Coronary artery (tissue), 2 donors: Measurements from ENCODE around the gene MAP3K4.

Experiments used
- DNase-seq: peaks from one replicate; pipeline ENCODE4 v3.0.0-alpha.2; 2017; ENCODE audit warnings: low spot score
- H3K27ac ChIP-seq, 2 donors: fragments of 200-600 bp; sonication (generic); one replicate each; pipeline ENCODE4 v1.5.1; 2016 to 2019
- H3K4me3 ChIP-seq: fragments of 200-600 bp; sonication (generic); 2 replicates; pipeline ENCODE4 v1.5.1; 2016; ENCODE audit warnings: mild to moderate bottlenecking, moderate library complexity
- TF ChIP-seq, protein P1 (sequence below): fragments of 200-600 bp; sonication (generic); IDR thresholded peaks from one replicate; pipeline ENCODE4 v1.5.1; 2019; ENCODE audit warnings: antibody characterized with exemption

Gene MAP3K4

DNA sequence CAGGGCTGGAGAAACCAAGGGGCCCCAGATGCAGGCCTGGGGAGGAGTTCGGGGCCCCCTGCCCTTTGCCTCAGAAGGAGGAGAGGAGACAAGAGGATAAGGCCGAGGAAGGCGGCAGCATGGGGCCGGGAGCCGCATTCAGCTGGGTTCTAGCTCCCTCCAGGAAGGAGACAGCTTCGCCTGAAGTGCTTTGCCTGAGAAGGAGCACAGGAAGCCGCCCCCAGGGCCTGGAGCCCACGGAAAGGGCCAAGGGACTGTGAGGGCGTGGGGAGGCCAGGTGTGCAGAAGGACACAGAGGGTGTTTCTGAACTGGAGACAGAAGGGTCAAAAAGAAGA lies 160.9 kb downstream of the MAP3K4 start:
- DNase-seq: no peak
- TF ChIP-seq, protein P1, sequence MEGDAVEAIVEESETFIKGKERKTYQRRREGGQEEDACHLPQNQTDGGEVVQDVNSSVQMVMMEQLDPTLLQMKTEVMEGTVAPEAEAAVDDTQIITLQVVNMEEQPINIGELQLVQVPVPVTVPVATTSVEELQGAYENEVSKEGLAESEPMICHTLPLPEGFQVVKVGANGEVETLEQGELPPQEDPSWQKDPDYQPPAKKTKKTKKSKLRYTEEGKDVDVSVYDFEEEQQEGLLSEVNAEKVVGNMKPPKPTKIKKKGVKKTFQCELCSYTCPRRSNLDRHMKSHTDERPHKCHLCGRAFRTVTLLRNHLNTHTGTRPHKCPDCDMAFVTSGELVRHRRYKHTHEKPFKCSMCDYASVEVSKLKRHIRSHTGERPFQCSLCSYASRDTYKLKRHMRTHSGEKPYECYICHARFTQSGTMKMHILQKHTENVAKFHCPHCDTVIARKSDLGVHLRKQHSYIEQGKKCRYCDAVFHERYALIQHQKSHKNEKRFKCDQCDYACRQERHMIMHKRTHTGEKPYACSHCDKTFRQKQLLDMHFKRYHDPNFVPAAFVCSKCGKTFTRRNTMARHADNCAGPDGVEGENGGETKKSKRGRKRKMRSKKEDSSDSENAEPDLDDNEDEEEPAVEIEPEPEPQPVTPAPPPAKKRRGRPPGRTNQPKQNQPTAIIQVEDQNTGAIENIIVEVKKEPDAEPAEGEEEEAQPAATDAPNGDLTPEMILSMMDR: no peak
- Histone ChIP-seq H3K27ac (no peak overlapping the region), H3K4me3 (no peak overlapping the region)

DNA sequence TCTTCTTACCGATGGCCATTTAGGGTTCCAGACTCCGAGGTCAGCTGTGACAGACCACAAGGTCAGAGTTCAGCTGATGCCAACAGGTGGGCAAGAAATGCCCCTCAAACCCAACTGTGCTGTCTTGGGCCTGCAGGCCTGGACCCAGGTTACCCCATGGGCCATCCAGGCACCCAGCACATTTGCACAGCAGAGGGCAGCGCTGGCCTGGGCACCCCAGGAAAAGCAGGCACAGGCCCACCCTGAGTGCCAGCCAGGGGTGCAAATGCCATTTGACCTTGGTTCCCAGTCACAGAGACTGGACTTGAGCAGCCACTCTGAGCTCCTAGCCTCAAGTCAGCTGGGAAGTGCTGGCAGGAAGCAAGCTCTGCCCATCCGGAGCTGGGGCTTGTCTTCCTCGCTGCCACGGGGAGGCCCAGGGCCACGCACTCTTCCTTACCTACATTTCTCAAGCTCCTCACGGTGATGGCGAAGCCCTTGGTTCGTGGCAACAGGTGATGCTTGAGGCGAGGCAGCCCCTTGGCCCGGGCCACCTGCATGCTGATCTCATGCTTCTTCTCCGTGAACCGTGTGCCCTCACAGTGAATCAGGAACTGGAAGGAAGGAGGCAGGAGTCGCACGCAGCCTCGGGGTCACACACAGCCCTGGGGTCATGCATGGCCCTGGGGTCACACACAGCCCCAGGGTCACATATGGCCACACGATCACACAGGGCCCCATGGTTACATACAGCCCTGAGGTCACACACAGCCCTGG lies 161.5 kb downstream of the MAP3K4 start:
- no peak overlapping the region for H3K4me3 ChIP-seq
- H3K27ac ChIP-seq: no peak overlapping the region
- TF ChIP-seq, protein P1: no peak
- DNase-seq: no peak

DNA sequence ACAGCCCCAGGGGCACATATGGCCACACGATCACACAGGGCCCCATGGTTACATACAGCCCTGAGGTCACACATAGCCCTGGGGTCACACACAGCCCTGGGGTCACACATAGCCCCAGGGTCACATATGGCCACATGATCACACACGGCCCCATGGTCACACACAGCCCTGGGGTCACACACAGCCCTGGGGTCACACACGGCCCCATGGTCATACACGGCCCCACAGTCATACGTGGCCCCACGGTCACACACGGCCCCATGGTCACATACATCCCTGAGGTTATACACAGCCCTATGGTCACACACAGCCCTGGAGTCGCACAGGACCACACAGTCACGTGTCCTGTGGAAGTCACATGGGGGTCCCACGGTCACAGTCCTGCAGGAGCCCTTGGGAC lies 162.2 kb downstream of the MAP3K4 start:
- H3K27ac ChIP-seq: no peak overlapping the region
- TF ChIP-seq, protein P1: no peak
- no peak overlapping the region for H3K4me3 ChIP-seq
- DNase-seq: no peak

DNA sequence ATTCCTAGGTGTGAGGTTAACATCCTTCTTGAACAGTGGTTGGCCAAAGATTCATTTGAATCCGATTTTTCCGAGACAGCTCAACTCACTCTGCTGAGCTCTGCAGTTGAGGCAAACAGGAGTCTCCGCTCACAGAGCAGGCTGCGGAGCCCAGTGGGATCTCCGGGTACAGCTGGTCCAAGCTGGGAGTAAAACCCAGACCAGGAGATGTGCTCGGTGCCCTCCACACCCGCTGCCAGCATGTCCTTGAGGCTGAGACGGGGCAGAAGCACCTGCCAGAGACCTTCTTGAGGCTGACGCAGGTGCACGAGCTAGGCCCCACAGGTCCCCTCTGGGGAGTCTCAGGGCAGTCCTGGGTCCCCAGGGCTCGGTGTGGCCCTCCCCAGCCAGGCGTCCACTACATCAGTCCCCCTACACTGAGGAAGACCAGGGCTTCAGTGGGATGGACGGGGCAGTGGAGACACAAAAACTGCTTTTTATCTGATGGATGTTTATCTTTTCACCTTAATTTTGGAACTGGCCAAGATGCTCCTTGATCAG lies 163.3 kb downstream of the MAP3K4 start:
- H3K4me3 ChIP-seq: no peak overlapping the region
- no peak overlapping the region for H3K27ac ChIP-seq
- no peak for DNase-seq
- TF ChIP-seq, protein P1: no peak

DNA sequence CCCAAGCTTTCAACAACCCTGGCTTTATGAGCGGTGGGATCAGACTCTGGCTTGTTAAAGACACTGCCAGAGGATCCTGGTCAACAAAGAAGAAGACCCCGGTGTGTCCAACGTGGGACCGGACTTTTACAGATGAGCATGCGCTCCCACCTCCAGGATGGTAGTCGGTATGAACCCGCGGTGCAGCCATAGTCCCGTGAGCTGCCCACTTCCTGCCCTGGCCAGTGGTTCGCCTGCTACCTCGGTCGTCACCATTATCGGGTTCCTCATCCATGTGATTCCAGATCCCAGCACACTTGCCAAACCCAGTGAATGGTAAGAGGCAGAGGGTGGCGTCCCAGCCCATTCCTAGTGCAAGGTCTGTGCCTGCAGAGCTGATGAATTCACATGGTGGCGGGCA lies 169.6 kb downstream of the MAP3K4 start:
- H3K27ac ChIP-seq: no peak overlapping the region
- TF ChIP-seq, protein P1: no peak
- no peak for DNase-seq
- no peak overlapping the region for H3K4me3 ChIP-seq

DNA sequence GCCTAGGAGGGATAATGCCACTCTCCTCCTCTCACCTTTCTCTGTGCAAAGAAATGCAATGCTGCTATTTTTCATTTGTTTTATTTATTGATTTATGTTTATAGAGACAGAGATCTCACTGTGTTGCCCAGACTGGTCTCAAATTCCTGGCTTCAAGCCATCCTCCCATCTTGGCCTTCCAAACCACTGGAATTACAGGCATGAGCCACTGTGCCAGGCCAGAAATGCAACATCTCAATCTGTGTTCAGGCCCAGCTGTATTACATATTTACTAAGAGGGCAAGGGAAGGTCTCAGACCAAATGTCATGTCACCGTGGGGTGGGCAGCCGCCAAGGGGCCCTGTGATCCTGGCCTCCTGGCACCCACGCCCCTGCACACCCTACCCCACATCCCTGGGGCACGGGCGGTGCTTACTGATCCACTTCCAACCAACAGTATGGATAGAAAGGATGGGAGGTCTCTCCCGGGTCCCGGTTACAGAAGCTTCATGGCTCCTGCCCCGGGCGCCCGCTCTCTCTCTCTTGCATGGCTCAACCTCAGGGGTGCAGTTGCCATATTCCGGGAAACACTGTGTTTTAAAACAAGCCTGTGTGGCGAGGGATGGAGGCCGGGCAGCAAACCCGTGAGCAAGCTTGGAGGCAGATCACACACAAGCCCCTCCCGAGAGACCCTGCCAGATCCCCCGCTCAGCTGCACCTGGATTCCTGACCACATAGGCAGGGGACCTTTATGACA lies 170.5 kb downstream of the MAP3K4 start:
- Histone ChIP-seq H3K4me3 (no peak overlapping the region), H3K27ac (no peak overlapping the region)
- TF ChIP-seq, protein P1: no peak
- no peak for DNase-seq
